Liver (tissue), 9 donors: ENCODE measurements around the gene C2CD4D. TPM values are rescaled to one million over a fixed set of nuclear protein-coding genes. Genes with fewer than 3 reads are reported as not detected.

Source experiments
- DNase-seq: peaks from one replicate; pipeline ENCODE4 v3.0.0-alpha.2; 2017; ENCODE audit warnings: low spot score
- H3K27ac ChIP-seq, 2 donors: one replicate each; pipeline ENCODE4 v1.7.0; 2013; ENCODE audit warnings: inconsistent platforms in 2 of 2, low read length in 2 of 2, control low read depth in 1 of 2, low read depth in 1 of 2, mild to moderate bottlenecking in 1 of 2
- H3K27me3 ChIP-seq, 4 donors: one replicate each; pipeline versions ENCODE4 v1.6.1 to v1.7.0; 2013; ENCODE audit warnings: low read length in 3 of 4, inconsistent platforms in 1 of 4, mild to moderate bottlenecking in 1 of 4, moderate library complexity in 1 of 4; ENCODE audit not compliant: control insufficient read depth in 4 of 4, insufficient read depth in 4 of 4
- H3K36me3 ChIP-seq, 4 donors: one replicate each; pipeline versions ENCODE4 v1.6.1 to v1.7.0; 2013; ENCODE audit warnings: low read length in 3 of 4, mild to moderate bottlenecking in 3 of 4, low read depth in 1 of 4, moderate library complexity in 1 of 4; ENCODE audit not compliant: control insufficient read depth in 4 of 4, insufficient read depth in 3 of 4
- H3K4me1 ChIP-seq, 4 donors: one replicate each; pipeline versions ENCODE4 v1.6.1 to v1.7.0; 2013; ENCODE audit warnings: low read length in 3 of 4, mild to moderate bottlenecking in 3 of 4, moderate library complexity in 1 of 4; ENCODE audit not compliant: control insufficient read depth in 4 of 4, insufficient read depth in 4 of 4
- H3K4me3 ChIP-seq, 3 donors: one replicate each; pipeline versions ENCODE4 v1.6.1 to v1.7.0; 2013; ENCODE audit warnings: low read length in 3 of 3, control low read depth in 1 of 3, low read depth in 1 of 3, mild to moderate bottlenecking in 1 of 3
- H3K9ac ChIP-seq, 2 donors: one replicate each; pipeline ENCODE4 v1.7.0; 2013; ENCODE audit warnings: low read length in 2 of 2, mild to moderate bottlenecking in 2 of 2, moderate library complexity in 2 of 2, control low read depth in 1 of 2, low read depth in 1 of 2
- H3K9me3 ChIP-seq, 4 donors: one replicate each; pipeline versions ENCODE4 v1.6.1 to v1.7.0; 2013; ENCODE audit warnings: low read length in 3 of 4; ENCODE audit not compliant: control insufficient read depth in 4 of 4
- ATF3 ChIP-seq: IDR thresholded peaks from 2 replicates; pipeline ENCODE4 v1.6.1; 2016; ENCODE audit warnings: antibody characterized with exemption
- EGR1 ChIP-seq, 2 donors: IDR thresholded peaks; 2 replicates each; pipeline ENCODE4 v1.6.1; 2016 to 2018; ENCODE audit warnings: antibody characterized with exemption in 2 of 2, low read depth in 2 of 2
- FOXA1 ChIP-seq: IDR thresholded peaks from 2 replicates; pipeline ENCODE4 v1.6.1; 2016; ENCODE audit warnings: antibody characterized with exemption
- FOXA2 ChIP-seq: IDR thresholded peaks from 2 replicates; pipeline ENCODE4 v1.6.1; 2016; ENCODE audit warnings: antibody characterized with exemption
- GABPA ChIP-seq, 2 donors: IDR thresholded peaks in 1 of 2; conservative IDR thresholded peaks in 1 of 2; 2 replicates each; pipeline ENCODE4 v1.6.1; 2016; ENCODE audit warnings: antibody characterized with exemption in 2 of 2, mild to moderate bottlenecking in 1 of 2, moderate library complexity in 1 of 2
- HNF4A ChIP-seq, 2 donors: conservative IDR thresholded peaks; 2 replicates each; pipeline ENCODE4 v1.6.1; 2016; ENCODE audit warnings: antibody characterized with exemption in 2 of 2, mild to moderate bottlenecking in 2 of 2
- HNF4G ChIP-seq: IDR thresholded peaks from 2 replicates; pipeline ENCODE4 v1.6.1; 2016; ENCODE audit warnings: antibody characterized with exemption
- JUND ChIP-seq, 2 donors: IDR thresholded peaks; 2 replicates each; pipeline ENCODE4 v1.6.1; 2016; ENCODE audit warnings: antibody characterized with exemption in 2 of 2
- NR2F2 ChIP-seq: IDR thresholded peaks from 2 replicates; pipeline ENCODE4 v1.6.1; 2016; ENCODE audit warnings: antibody characterized with exemption
- RAD21 ChIP-seq, 2 donors: IDR thresholded peaks; 2 replicates each; pipeline ENCODE4 v1.6.1; 2016; ENCODE audit warnings: antibody characterized with exemption in 2 of 2, mild to moderate bottlenecking in 2 of 2
- RXRA ChIP-seq, 2 donors: IDR thresholded peaks; 2 replicates each; pipeline ENCODE4 v1.6.1; 2017 to 2018; ENCODE audit warnings: antibody characterized with exemption in 2 of 2, mild to moderate bottlenecking in 1 of 2
- SP1 ChIP-seq: IDR thresholded peaks from 2 replicates; pipeline ENCODE4 v1.6.1; 2018; ENCODE audit warnings: antibody characterized with exemption, mild to moderate bottlenecking
- TAF1 ChIP-seq: conservative IDR thresholded peaks from 2 replicates; pipeline ENCODE4 v1.6.1; 2016; ENCODE audit warnings: antibody characterized with exemption, mild to moderate bottlenecking
- YY1 ChIP-seq: IDR thresholded peaks from 2 replicates; pipeline ENCODE4 v1.6.1; 2016; ENCODE audit warnings: antibody characterized with exemption, mild to moderate bottlenecking
- WGBS: extraction: QIAGEN DNeasy Blood & Tissue Kit; methylation state at CpG from one replicate; pipeline ENCODE4 v1.1.7; 2013; 5-methylcytosine and 5-hydroxymethylcytosine counted together
- polyA plus RNA-seq, 2 donors: library from polyadenylated mRNA; stranded (reverse) in 1 of 2; unstranded in 1 of 2; fragments of 200-250 nt in 1 of 2; fragments of >200 nt in 1 of 2; fragmentation: Nextera tagmentation in 1 of 2; extraction: Ambion mirVana in 1 of 2; gene quantifications; one replicate each; pipeline versions ENCODE4 v1.2.1 to v1.2.3, GENCODE V29; 2013 to 2015
- total RNA-seq, 2 donors: library from RNA; depleted of rRNA; stranded (reverse); fragments of >200 nt; gene quantifications; one replicate each; pipeline ENCODE4 v1.2.3, GENCODE V29; 2014
- TF ChIP-seq, protein P1 (sequence below): IDR thresholded peaks from 2 replicates; pipeline ENCODE4 v1.6.1; 2016; ENCODE audit warnings: antibody characterized with exemption
- donor health status: healthy.
- donor health status: healthy.
- donor health status: healthy.
- donor health status: healthy.
- donor health status: healthy.

C2CD4D gene
- total and polyA plus RNA-seq, 4 donors, result 0.02 to 0.08 TPM; not detected in 2

DNA sequence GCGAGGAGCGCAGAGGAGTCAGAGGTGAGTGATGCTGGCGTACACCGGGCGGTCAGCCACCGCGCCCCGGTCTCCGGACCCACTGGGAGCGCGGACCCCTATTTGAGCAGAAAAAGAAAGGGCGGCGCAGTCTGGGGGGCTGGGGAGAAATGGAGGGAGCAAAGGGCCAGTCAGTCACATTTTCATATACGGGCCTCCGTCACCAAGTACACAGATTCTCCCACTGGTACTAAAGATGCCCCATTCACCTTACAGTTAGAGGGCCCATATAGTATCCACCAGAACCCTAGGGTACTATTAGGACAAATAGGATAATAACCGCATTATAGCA is 573 bp downstream of the C2CD4D start:
- Histone ChIP-seq H3K27me3 (no peaks in the 10 kb centered on the region), H3K9me3 (no peaks in the 10 kb centered on the region), H3K27ac (no peak overlapping the region), H3K4me1 (peaks cover 30 to 57% (median 42%) of the 10 kb centered on the region in 4 donors), H3K9ac (no peak overlapping the region), H3K4me3 (peak overlapping the region in 2 of 3 donors; percentile 38 to 61), H3K36me3 (no peaks in the 10 kb centered on the region)
- no peak for DNase-seq
- WGBS, result 31% methylated on average over 16 of the region's 16 CpGs
- TF ChIP-seq ATF3 (no peak), YY1 (no peak), SP1 (no peak), JUND (IDR thresholded peaks at IDR 0.05) (no peak), RAD21 (IDR thresholded peaks at IDR 0.05) (no peak), EGR1 (IDR thresholded peaks at IDR 0.05; ENCODE audit: low read depth in 2 of 2) (no peak), HNF4A (conservative IDR thresholded peaks at IDR 0.05) (no peak), HNF4G (no peak), FOXA2 (no peak), TAF1 (no peak), RXRA (IDR thresholded peaks at IDR 0.05) (no peak)

DNA sequence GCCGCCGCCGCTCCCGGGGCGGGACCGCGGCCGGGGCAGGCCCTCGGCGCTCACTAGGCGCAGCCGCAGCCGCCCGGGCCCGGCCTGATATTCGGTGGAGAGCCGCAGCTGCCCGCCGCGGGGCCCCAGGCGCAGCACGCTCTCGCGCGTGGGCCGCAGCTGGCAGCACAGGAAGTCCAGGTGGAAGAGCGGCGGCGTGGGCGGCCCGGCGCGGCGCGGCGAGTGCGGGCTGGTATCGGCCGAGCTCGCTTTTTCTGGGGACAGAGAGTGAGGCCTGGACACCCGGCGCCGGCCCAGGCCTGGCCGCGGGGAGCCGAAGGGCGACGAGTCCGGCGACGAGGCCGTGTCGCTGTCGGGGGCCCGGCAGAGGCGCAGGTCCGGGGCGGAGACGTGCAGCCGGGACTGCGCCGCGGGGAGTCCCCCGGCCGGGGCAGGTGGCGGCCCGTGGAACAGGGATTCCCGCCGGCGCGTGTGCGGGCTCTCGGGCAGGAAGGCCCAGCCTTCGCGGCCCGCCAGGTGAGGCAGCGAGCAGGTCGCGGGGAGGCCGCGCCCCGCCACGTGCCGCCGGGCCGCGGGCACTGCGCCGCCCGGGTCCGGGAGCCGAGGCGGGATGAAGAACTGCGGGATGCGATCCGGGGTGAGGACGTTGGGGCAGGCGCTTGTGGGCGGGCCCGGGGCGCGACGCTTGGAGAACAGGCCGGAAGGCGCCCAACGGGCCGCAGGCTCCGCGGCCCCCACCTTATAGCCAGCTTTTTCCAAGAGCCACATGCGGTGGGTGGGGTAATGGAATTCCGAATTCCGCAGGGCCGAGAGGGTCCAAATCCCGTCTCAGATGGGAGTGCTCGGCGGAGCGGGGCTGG is 1.2 kb downstream of the C2CD4D start:
- no peaks in the 10 kb centered on the region for H3K9me3 ChIP-seq
- TF ChIP-seq EGR1 (IDR thresholded peaks at IDR 0.05; ENCODE audit: low read depth in 2 of 2) (no peak), FOXA1 (no peak)
- 12% methylated on average over 117 of the region's 117 CpGs for WGBS
- H3K4me3 ChIP-seq, result peak overlapping the region in 2 of 3 donors; percentile 38 to 61
- H3K4me1 ChIP-seq, result peaks cover 33 to 63% (median 48%) of the 10 kb centered on the region in 4 donors
- H3K27me3 ChIP-seq, result no peaks in the 10 kb centered on the region
- H3K36me3 ChIP-seq, result no peaks in the 10 kb centered on the region
- H3K9ac ChIP-seq, result peak overlapping the region in 1 of 2 donors; percentile 28
- peak overlapping the region in 1 of 2 donors; percentile 22 for H3K27ac ChIP-seq
- no peak for DNase-seq

- Histone ChIP-seq H3K9me3 (no peaks in the 10 kb centered on the region), H3K4me1 (peaks cover 37 to 69% (median 52%) of the 10 kb centered on the region in 4 donors), H3K27me3 (no peaks in the 10 kb centered on the region), H3K9ac (no peak overlapping the region), H3K36me3 (no peaks in the 10 kb centered on the region), H3K4me3 (peak overlapping the region in 1 of 3 donors; percentile 61), H3K27ac (no peak overlapping the region)
- TF ChIP-seq NR2F2 (no peak), FOXA2 (no peak), HNF4G (no peak), SP1 (no peak), TAF1 (no peak), RAD21 (IDR thresholded peaks at IDR 0.05) (no peak), GABPA (IDR thresholded peaks at IDR 0.05 in 1 of 2, conservative IDR thresholded peaks at IDR 0.05 in 1 of 2) (no peak), FOXA1 (no peak), RXRA (IDR thresholded peaks at IDR 0.05) (no peak)
- TF ChIP-seq, protein P1, sequence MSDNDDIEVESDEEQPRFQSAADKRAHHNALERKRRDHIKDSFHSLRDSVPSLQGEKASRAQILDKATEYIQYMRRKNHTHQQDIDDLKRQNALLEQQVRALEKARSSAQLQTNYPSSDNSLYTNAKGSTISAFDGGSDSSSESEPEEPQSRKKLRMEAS, result no peak
- DNase-seq, result no peak
- WGBS, result 16% methylated on average over 26 of the region's 26 CpGs
Measured at GRCh38 chr1:151837884-151838221, 1.8 kb downstream of the C2CD4D start.
